Activated CD8-positive, alpha-beta T cell treated with anti-CD3 and anti-CD28 coated beads for 36 hours (primary cell): Measurements from ENCODE around the gene PRSS38. TPM values are rescaled to one million over a fixed set of nuclear protein-coding genes. Genes with fewer than 3 reads are reported as not detected.

Experiments
- ATAC-seq: fragments of 200-7000 bp; cut with Tn5 transposase; one replicate; pipeline ENCODE4 v1.10.0; 2021; ENCODE audit warnings: mild to moderate bottlenecking, moderate library complexity
- CTCF ChIA-PET: fragments of 350-600 bp; sonication (Branson Sonifier 250); formaldehyde crosslinking; loops from one replicate; lab custom pipeline; 2021; ENCODE audit warnings: antibody characterized with exemption; lab: Charles Lee
- POLR2A ChIA-PET: fragments of 350-600 bp; sonication (Branson Sonifier 250); formaldehyde crosslinking; loops from one replicate; lab custom pipeline; 2021; ENCODE audit warnings: antibody characterized with exemption; lab: Charles Lee
- DNase-seq: peaks from one replicate; pipeline ENCODE4 v3.0.0-alpha.2; 2020
- H3K27ac Mint-ChIP-seq: one replicate; pipeline ENCODE4 v1.8.0; 2021; ENCODE audit warnings: mild to moderate bottlenecking, mixed read lengths
- H3K27me3 Mint-ChIP-seq: one replicate; pipeline ENCODE4 v1.8.0; 2021; ENCODE audit warnings: mixed read lengths
- H3K36me3 Mint-ChIP-seq: one replicate; pipeline ENCODE4 v1.8.0; 2021; ENCODE audit warnings: low read depth, mixed read lengths
- H3K4me1 Mint-ChIP-seq: one replicate; pipeline ENCODE4 v1.8.0; 2021; ENCODE audit warnings: low read depth, mixed read lengths
- H3K4me3 Mint-ChIP-seq: one replicate; pipeline ENCODE4 v1.8.0; 2021; ENCODE audit warnings: mild to moderate bottlenecking, moderate library complexity, mixed read lengths
- H3K9me3 Mint-ChIP-seq: one replicate; pipeline ENCODE4 v1.8.0; 2021; ENCODE audit warnings: mixed read lengths
- CTCF ChIP-seq: fragments of 200-600 bp; IDR thresholded peaks from one replicate; pipeline ENCODE4 v1.8.0; 2022; ENCODE audit warnings: antibody characterized with exemption, mild to moderate bottlenecking
- intact Hi-C: fragments of 100-400 bp; cut with micrococcal nuclease; formaldehyde crosslinking; loops from one replicate; pipeline ENCODE4 v1.10.0; 2022
- total RNA-seq, 2 experiments: library from RNA; stranded (reverse); gene quantifications; one replicate each; pipeline ENCODE4 v1.2.3, GENCODE V29; 2021

Gene PRSS38
- total RNA-seq, 2 experiments from 2014 or later = not detected

GRCh38 chr1:227786673-227787512 lies 28.6 kb upstream of the PRSS38 start:
- H3K27me3 Mint-ChIP-seq = peaks cover 4% of the 10 kb centered on the region
- no peak overlapping the region for H3K27ac Mint-ChIP-seq
- H3K9me3 Mint-ChIP-seq = no peaks in the 10 kb centered on the region
- CTCF ChIA-PET = interaction anchor here (0.6 kb wide), 1 partner anchor 28 kb away, joined by 3 read pairs; no protein-coding TSS in a partner anchor
- no peak for TF ChIP-seq CTCF
- ATAC-seq = no peak
- H3K4me1 Mint-ChIP-seq = peaks cover 20% of the 10 kb centered on the region
- DNase-seq = no peak
- no peaks in the 10 kb centered on the region for H3K36me3 Mint-ChIP-seq
- POLR2A ChIA-PET = interaction anchor here (1.3 kb wide), 1 partner anchor 14 kb away, joined by 6 read pairs; no protein-coding TSS in a partner anchor
- intact Hi-C loops = no loop called here
- peak overlapping the region; percentile 72 for H3K4me3 Mint-ChIP-seq

GRCh38 chr1:227787513-227788270 lies 27.8 kb upstream of the PRSS38 start:
- intact Hi-C loops = no loop called here
- POLR2A ChIA-PET = interaction anchor here (1.3 kb wide), 1 partner anchor 15 kb away, joined by 6 read pairs; no protein-coding TSS in a partner anchor
- peaks cover 4% of the 10 kb centered on the region for H3K27me3 Mint-ChIP-seq
- ATAC-seq = peak; percentile 95
- H3K4me3 Mint-ChIP-seq = peak overlapping the region; percentile 72
- no peaks in the 10 kb centered on the region for H3K9me3 Mint-ChIP-seq
- no peaks in the 10 kb centered on the region for H3K36me3 Mint-ChIP-seq
- H3K27ac Mint-ChIP-seq = no peak overlapping the region
- CTCF ChIA-PET = interaction anchor here (0.6 to 1.3 kb wide), 2 partner anchors 158 to 169 kb away, joined by 3 to 6 read pairs; no protein-coding TSS in a partner anchor
- peak; percentile 95 for DNase-seq
- TF ChIP-seq CTCF = no peak
- H3K4me1 Mint-ChIP-seq = peaks cover 20% of the 10 kb centered on the region

GRCh38 chr1:227788271-227789083 lies 27.0 kb upstream of the PRSS38 start:
- ChIA-PET CTCF (interaction anchor here (0.6 to 1.3 kb wide), 2 partner anchors 157 to 168 kb away, joined by 3 to 6 read pairs; no protein-coding TSS in a partner anchor), POLR2A (interaction anchor here (1.3 kb wide), 1 partner anchor 16 kb away, joined by 6 read pairs; no protein-coding TSS in a partner anchor)
- no peaks in the 10 kb centered on the region for H3K9me3 Mint-ChIP-seq
- H3K27ac Mint-ChIP-seq = no peak overlapping the region
- H3K4me3 Mint-ChIP-seq = peak overlapping the region; percentile 72
- no peaks in the 10 kb centered on the region for H3K36me3 Mint-ChIP-seq
- ATAC-seq = peak; percentile 69
- H3K27me3 Mint-ChIP-seq = peaks cover 4% of the 10 kb centered on the region
- TF ChIP-seq CTCF = no peak
- DNase-seq = peak; percentile 76
- peaks cover 20% of the 10 kb centered on the region for H3K4me1 Mint-ChIP-seq
- intact Hi-C loops = no loop called here

GRCh38 chr1:227789084-227790033 lies 26.1 kb upstream of the PRSS38 start:
- ChIA-PET CTCF (no interaction called here), POLR2A (no interaction called here)
- H3K36me3 Mint-ChIP-seq = no peaks in the 10 kb centered on the region
- DNase-seq (no peak), ATAC-seq (no peak)
- no peak for TF ChIP-seq CTCF
- H3K27ac Mint-ChIP-seq = no peak overlapping the region
- H3K4me3 Mint-ChIP-seq = peak overlapping the region; percentile 72
- peaks cover 20% of the 10 kb centered on the region for H3K4me1 Mint-ChIP-seq
- intact Hi-C loops = no loop called here
- H3K9me3 Mint-ChIP-seq = no peaks in the 10 kb centered on the region
- peaks cover 4% of the 10 kb centered on the region for H3K27me3 Mint-ChIP-seq
